Stimulated activated CD8-positive, alpha-beta memory T cell treated with anti-CD3 and anti-CD28 coated beads, Interleukin-7, amount 100 ng/mL, for 24 hours (primary cell): ENCODE data around the gene LGALS7B.
"Not testable (repeated sequence)": the region's sequence is repeated elsewhere in the genome, so short reads cannot be mapped to it uniquely, and the experiment has no call there.

Source experiments
- DNase-seq: peaks from one replicate; pipeline ENCODE4 v3.0.0-alpha.2; 2020; ENCODE audit warnings: low read depth

LGALS7B gene

DNA sequence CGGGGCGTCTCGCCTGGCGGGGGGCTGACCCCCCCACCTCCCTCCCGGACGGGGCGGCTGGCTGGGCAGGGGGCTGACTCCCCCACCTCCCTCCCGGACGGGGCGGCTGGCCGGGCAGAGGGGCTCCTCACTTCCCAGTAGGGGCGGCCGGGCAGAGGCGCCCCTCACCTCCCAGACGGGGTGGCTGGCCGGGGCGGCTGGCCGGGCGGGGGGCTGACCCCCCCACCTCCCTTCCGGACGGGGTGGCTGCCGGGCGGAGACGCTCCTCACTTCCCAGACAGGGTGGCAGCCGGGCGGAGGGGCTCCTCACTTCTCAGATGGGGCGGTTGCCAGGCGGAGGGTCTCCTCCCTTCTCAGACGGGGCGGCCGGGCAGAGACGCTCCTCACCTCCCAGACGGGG, 8.8 kb downstream of the LGALS7B start:
- not testable (repeated sequence) for DNase-seq

DNA sequence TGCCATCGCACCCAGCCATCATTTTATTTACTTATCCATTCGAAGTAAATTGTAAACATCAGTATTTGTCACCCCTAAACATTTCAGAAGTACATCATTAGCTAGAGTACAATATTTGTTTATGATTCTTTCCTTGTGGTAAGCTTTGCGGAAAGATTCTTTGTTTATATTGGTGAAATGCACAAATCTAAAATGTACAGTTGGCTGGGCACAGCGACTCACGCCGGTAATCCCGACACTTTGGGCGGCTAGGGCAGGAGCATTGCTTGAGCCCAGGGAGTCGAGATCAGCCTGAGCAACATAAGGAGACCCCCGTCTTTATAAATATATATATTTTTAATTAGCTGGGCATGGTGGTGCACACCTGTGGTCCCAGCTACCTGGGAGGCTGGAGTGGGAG, 10.1 kb downstream of the LGALS7B start:
- no peak for DNase-seq

DNA sequence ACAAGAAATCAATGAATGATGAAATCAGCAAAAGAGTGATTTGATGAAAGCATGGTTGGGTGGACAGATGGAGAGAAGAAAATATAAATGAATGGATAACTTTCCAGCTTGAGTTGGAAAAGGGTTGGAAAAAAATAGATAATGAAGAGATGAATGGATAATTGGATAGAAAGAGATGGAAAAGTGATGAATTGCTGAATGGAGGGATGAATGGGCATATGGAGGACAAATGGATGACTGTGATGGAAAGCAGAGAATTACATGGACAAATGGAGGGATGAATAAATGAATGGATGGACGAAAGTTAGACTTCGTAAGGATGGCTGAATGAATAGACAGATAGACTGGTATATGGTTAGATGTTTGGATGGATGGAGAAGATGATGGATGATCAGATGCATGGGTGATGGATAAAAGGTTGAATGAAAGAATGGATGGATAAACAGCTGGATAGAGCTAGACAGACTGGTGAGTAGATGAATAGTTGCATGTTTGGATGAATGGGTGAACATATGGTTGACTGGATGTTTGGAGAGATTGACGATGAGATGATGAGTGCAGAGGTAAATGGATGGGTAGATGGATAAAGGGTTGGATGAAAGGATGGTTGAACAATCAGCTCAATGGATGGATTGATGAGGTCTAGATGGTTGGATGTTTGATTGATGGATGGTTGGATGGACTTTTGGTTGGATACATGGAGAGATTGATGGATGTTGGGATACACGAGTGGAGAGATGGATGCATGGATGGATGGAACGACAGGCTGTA, 11.8 kb downstream of the LGALS7B start:
- DNase-seq, result no peak

DNA sequence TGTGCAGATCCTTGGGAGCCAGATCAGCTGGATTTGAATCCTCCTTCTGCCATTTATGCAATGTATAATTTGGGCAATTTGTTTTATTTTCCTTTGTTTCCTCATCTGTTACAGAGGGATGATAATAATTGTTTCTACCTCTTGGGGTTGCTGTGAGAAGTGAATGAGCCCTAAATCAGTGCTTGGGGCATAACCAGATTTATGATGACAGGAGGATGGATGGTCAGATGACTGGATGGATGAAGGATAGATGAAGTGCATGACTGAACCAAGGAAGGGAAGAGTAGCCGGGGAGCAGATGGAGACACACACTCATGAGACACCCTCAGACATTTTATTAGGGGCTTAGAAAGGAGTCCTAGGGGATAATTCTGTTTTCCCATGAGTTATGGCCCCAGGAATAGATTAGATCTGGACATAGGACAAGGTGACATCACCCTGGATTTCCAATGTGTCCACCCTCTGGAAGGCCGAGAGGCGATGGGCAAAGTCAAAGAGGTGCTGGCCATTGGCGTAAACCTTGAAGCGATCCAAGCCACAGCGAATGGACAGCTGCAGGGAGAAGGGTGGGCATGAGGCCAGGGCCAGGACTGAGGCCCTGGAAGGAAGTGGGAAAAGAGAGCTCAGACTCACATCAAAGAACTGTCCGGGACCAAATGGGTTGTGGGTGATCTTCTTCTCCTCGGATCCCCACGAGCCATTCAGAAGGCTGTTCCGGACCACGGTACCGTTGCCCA, 12.5 kb downstream of the LGALS7B start:
- no peak for DNase-seq

DNA sequence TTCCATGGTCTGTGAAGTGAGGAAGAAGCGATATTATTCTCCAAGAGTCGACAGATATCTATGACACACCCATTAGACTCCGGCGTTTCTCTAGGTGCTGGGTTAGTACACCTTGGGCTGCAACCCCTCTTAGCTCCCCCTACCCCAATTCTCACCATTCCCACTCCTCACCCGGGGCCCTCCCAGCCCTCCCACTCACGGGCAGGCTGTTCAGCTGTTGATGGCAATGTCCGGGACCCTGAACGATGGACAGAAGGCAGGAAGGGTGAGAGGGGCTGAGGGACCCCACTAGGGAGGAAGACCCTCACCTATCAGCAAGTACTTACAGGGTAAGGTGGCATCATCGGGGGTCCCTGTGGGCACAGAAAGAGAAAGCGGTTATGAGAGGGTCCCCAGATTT, 14.5 kb downstream of the LGALS7B start:
- no peak for DNase-seq

DNA sequence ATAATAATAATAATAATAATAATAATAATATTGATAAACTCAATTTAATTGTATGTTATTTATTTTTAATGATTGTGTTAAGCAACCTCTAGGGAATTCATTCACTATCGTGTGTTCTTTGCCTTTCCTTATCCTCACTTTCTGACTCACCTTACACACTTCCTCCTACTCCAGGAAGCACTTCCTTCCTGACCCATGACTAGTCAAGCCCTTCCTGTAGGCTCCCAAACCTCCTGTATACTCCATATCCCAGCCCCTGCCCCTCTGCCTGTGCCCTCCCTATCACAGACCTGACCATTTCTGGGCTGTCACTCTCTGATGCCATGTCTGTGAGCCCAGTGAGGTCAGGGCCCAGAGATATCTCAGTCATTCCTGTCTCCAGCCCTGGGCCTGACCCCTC, 16.2 kb downstream of the LGALS7B start:
- no peak for DNase-seq

DNA sequence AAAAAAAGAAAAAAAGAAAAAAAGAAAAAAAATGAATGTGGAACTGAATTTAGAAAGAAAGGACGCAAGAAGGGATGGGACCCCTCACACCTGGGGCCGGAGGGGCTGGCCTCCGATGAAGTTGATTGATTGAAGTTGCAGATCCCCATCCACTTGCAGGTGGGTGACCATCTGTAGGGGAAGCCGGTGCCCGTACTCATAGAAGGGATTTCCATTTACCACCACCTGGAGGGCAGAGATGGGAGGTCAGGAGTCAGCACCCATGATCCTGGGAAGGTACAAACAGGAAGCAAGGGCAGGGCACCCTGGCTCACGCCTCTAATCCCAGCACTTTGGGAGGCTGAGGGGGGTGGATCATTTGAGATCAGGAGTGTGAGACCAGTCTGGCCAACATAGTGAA, 17.4 kb downstream of the LGALS7B start:
- DNase-seq, result no peak

DNA sequence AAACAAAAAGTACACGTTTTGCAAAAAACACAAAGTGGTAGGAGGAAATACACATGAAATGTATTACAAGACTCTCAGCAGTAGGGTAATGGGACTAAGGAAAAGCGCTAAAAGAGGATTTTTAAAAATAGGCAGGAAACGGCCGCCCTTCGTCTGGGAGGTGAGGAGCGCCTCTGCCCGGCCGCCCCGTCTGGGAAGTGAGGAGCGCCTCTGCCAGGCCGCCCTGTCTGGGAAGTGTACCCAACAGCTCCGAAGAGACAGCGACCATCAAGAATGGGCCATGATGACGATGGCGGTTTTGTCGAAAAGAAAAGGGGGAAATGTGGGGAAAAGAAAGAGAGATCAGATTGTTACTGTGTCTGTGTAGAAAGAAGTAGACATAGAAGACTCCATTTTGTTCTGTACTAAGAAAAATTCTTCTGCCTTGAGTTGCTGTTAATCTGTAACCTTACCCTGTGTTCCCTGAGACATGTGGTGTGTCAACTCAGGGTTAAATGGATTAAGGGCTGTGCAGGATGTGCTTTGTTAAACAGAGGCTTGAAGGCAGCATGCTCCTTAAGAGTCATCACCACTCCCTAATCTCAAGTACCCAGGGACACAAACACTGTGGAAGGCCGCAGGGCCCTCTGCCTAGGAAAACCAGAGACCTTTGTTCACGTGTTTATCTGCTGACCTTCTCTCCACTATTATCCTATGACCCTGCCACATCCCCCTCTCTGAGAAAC, 18.5 kb downstream of the LGALS7B start:
- not testable (repeated sequence) for DNase-seq

DNA sequence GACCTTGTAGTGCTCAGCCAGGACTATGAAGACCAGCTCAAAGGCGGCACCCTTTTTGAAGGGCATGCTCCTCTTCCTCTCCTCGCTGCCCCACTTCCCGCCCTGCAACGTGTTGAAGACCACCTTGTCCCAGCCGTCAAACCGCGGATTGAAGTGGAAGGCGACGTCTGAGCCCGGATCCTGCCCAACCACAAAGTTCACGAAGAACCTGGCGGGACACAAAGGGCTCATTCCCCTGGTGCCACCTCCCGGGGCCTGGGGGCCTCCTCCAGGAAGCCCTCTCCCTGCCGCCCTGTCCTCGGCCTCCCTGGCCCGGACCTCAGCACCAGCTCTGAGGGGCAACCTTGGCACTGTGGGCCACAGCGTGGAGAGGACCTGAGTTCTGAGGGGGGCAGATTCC, 19.7 kb downstream of the LGALS7B start:
- DNase-seq, result no peak

DNA sequence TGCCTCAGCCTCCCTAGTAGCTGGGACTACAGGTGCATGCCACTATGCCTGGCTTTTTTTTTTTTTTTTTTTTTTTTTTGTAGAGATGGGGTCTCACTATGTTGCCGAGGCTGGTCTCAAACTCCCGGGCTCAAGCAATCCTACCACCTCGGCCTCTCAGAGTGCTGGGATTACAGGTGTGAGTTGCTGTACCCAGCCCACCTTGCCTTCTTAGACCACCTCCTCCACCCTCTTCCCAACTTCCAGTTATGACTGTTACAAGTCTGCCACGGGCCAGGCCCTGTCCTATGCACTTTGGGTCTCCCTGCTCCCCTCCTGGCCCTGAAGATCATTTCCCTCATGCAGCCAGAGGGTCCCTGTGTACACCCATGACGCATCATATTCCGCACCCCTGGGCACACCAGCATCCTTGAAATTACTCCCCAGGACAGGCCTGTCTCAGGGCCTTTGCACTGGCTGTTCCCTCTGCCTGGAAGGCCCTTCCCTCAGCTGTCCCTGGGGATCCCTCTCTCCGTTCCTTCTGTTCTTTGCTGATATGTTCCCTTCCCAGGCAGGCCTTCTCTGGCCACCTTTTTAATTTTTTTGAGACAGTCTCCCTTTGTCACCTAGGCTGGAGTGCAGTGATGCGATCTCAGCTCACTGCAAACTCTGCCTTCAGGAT, 20.7 kb downstream of the LGALS7B start:
- DNase-seq, result no peak

DNA sequence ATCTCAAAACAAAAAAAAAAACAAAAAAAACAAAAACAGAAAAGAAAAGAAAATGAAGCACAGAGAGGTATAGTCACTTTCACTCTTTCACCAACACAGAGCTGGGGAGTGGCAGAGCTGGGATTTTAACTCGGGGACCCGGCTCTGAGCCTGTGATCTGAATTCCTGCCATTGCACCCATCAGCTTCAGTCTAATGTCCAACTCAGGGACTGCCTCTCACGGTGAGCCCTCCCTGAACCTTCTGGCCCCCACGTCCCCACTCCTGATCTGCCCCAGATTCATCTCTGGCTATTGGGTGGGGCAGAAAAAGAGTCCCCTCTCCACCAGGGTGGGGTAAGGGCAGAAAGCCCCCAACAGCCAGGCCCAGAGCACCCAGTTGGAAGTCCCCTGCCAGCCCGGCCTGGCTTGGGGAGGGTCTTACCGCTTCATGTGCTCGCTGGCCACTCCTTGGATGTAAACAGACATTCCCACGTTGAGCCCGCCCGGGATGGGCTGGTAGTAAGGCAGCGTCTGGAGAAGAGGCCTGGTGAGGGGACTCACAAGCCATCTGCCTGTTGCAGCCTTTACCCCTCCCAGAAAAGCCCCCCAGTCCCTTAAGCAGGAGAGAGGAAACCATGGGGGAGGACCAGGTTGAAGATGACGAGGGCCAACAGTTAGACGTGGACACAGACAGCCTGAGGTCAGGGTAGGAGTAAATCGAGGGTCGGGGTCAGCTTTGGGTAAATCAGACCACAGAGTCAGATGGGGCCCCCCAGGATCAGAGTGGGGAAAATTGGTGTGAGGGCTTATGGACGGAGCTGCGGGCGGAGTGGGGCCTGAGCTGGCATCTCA, 23.2 kb downstream of the LGALS7B start:
- DNase-seq, result no peak

DNA sequence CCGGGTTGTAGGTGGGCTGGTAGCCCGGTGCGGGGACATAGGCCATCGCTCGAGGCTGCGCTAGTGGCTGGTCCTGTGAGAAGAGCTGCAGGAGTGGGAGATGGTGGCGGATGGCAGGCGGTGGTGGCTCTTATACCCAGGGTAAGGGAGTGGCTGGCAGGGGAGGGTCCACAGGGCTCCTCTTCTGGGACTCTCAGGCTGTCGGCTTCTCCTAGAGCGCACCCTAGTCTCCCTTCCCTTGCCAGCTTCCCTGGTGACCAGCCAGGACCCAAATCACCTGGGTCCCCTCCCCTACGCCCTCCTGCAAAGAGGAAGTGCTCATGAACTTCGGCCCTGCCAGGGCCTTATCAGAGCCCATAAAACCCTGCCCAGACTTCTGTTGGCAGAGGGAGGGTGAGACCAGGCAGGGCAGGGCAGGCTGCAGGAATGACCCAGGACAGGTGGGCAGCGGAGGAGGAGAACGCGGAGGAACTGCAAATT, 23.9 kb downstream of the LGALS7B start, which contains the start of gene LGALS4:
Gene LGALS4, minus strand, starts transcription at position 105 of the 480 bp plus-strand sequence. Its CDS starts 59 bp downstream, at position 46.
- no peak for DNase-seq

DNA sequence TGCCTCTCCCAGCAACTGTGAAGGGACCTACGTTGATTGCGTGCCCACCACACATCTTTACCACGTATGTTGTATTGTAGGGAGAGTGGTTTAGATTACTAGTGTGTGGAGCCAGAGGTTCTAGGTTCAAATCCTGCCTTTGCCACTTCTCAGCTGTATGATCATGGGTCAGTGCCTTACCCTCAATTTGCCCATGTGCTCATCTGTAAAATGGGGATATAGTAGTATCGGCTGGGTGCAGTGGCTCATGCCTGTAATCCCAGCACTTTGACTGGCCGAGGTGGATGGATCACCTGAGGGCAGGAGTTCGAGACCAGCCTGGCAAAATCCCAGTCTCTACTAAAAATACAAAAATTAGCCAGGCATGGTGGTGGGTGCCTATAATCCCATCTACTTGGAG, 24.3 kb downstream of the LGALS7B start:
- no peak for DNase-seq

DNA sequence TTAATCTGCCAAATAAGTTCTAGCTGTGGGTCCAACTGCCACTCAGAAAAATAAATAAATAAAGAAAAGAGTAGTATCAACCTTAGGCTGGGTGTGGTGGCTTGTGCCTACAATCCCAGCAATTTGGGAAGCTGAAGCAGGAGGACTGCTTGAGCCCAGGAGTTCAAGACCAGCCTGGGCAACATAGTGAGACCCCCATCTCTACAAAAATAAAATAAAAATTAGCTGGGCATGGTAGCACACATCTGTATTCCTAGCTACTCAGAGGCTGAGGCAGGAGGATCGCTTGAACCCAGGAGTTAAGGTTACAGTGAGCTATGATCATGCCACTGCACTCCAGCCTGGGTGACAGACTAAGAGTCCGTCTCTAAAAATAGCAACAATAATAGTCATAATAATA, 24.9 kb downstream of the LGALS7B start:
- not testable (repeated sequence) for DNase-seq

DNA sequence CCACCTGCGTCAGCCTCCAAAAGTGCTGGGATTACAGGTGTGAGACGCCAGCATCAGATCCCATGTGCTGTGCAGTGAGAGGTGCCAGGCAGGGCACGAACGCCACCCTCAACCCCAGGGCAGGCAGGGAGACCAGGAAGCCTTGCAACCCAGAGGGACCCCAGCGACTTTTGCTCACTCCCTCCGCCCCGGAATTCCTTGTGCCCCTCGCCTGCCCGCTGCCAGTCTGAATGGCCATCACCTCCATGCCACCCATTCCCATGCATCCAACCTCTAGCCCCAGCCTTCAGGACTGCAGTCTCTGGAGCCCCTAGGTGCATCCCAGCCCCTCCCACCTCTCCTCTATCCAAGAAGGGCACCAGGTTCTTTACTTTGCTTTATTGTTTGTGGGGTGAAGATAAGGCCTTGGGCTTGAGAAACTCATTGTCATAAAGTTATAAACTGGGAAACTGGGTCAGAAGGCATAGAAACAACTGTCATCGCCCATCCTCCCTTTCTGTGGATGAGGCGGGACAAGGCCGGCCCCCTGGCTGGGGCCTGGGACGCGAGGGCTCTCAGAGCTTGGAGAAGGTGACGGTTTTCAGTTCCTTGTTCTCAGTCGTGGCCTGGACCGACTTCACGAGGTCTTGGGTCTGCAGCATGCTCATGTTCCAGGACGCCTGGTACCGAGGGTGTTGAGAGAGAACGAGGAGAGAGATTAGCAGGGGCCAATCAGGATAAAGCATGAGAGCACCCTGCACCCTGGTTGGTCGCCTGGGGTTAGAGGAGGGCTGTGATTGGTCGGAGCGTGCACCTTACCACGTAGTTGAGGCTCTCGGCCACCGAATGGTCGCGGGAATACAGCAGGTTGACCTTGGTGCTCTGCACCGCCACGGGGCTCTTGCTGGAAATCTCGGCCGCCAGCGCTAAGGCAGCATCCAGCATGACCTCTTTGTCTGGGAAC, 26.3 kb downstream of the LGALS7B start:
- no peak for DNase-seq

DNA sequence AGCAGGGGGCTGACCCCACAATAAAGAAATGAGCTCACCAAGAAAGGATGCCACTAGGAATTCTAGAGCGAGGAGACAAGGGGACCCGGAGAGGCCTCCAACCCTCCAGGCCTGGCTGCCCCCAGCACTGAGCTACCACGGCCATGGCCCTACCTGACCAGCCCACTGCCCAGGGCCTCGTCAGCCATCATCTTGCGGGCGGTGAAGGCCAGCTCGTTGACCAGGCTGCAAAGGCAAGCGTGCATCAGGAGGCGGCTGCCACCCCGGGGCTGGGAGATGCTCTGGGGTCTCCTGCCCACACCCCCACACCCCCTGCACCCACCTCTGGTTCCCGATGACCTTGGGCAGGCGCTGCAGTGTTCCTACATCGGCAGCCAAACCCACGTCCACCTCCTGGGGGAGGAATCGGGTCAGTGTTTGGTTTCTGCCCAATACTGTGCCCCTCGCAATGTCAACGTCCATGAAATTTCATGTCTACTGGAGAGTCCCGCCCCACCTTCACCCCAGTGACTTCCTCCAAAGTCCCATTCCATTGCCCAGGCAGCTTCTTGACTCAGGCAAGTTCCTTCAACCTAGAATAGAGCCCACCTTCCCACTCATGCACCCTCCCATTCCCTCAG, 27.2 kb downstream of the LGALS7B start:
- no peak for DNase-seq

DNA sequence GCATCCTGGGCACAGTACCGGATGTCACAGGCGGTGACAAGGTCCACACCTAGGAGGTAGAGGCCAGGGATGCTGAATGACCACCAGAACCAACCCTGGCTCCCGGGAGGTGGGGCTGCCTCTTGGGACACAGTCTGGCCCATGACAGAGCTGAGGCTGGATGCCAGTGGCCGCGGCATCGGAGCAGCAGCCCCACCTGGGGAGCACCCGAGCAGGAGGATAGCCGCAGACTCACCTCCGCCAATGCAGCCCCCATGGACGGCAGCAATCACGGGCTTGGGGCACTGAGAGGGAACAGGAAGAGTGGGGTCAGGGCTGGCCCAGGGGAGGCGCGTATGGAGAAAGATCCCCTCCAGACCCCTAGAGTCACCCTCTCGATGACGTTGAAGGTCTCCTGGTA, 28.1 kb downstream of the LGALS7B start:
- DNase-seq, result no peak

DNA sequence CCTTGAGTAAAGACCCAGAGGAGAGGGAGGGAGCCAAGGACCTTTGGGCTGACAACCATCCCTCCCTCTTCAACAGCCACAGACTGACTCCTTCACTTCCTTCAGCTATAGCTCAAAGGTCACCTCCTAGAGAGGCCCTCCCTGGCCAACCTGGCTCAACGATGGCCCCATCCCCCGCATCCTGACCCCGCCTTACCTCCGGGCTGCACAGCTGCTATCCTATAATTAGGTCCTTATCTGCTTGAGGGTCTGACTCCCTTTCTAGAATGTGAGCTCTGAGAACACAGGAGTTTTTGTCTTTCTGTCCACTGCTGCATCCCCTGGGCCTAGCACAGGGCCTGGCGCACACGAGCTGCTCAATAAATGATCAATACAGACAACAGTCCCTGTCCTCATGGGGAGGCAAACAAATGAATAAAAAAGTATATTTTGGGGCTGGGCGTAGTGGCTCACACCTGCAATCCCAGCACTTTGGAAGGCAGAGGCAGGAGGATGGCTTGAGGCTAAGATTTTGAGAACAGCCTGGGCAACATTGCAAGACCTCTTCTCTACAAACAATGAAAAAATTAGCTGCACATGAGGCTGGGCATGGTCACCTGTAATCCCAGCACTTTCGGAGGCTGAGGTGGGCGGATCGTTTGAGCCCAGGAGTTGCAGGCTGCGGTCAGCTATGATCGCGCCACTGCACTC, 30.4 kb downstream of the LGALS7B start:
- DNase-seq, result no peak

DNA sequence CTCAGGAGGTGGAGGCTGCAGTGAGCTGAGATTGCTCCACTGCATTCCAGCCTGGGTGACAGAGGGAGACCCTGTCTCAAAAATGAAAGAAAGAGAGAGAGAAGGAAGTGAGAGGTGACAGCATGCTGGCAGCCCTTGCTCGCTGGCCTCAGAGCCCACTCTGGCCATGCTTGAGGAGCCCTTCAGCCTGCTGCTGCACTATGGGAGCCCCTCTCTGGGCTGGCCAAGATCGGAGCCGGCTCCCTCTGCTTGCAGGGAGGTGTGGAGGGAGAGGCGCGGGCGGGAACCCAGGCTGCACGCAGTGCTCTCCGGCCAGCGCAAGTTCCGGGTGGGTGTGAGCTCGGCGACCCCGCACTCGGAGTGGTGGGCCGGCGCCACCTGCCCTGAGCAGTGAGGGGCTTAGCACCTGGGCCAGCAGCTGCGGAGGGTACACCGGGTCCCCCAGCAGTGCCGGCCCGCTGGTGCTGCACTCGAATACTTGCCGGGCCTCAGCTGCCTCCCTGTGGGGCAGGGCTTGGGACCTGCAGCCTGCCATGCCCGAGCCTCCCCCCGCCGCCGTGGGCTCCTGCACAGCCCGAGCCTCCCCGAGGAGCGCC, 32.3 kb downstream of the LGALS7B start:
- DNase-seq, result not testable (repeated sequence)
